GM08714 (cell line): ENCODE results near the gene FUT7.

Experiments
- H3K4me3 ChIP-seq: fragments of 200-500 bp; sonication (Bioruptor generic); 2 replicates; pipeline ENCODE4 v1.5.1; 2014; ENCODE audit warnings: mild to moderate bottlenecking, low read length, inconsistent platforms
- ZNF274 ChIP-seq: IDR thresholded peaks from 2 replicates; pipeline ENCODE4 v1.6.1; 2012; ENCODE audit warnings: mild to moderate bottlenecking, low read depth, low read length

Gene FUT7

DNA sequence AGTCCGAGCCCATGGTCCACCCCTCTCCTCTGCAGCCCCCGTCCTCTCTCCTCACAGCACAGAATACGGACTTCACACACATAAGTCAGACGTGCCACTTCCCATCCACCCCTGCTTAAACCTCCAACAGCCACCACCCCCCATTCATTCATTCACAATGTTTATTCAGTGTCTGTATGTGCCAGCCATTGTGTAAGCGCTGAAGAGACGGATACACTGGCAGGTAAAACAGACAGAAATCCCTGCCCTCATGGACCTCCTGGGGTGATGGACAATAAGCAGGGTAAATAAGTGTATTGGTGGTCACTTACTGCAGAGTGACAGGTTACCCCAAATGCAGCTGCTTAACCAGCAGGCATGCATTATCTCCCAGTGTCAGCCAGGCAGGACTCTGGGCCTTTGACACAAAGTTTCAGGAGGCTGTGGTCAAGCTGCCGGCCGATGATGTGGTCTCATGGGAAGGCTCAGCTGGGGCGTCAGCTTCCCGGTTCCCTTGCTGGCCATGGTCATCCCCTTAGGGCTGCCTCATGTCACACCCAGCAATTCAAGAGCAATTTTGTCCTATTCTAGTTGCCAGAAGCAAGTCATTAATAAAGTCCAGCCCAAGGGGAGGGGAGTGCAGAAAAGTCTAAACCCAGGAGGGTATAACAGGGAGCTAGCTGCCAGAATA is 41.5 kb downstream of the FUT7 start:
- TF ChIP-seq ZNF274: no peak
- H3K4me3 ChIP-seq: no peak overlapping the region

- TF ChIP-seq ZNF274: no peak
- no peak overlapping the region for H3K4me3 ChIP-seq
Observed at GRCh38 chr9:136988872-136989271, 43.0 kb downstream of the FUT7 start.

DNA sequence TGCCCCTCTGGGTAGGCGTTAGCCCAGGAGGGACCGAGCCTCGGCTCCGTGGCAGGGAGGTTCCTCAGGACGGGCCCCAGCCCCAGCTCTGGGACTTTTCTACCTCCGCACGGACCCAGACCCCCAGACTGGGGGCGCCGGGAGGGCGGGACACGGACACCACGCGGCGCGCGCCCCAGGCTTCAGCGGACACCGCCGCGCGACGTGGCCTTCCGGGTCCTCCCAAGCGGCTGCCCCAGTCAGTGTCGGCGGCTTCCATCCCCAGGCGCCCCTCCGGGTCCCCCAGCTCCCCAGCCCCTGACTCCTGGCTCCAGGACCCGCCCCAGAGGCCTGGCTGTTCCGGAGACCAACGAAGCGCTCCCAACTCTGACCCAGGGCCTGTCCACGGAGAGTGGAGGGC is 46.0 kb downstream of the FUT7 start:
- H3K4me3 ChIP-seq: no peak overlapping the region
- no peak for TF ChIP-seq ZNF274

DNA sequence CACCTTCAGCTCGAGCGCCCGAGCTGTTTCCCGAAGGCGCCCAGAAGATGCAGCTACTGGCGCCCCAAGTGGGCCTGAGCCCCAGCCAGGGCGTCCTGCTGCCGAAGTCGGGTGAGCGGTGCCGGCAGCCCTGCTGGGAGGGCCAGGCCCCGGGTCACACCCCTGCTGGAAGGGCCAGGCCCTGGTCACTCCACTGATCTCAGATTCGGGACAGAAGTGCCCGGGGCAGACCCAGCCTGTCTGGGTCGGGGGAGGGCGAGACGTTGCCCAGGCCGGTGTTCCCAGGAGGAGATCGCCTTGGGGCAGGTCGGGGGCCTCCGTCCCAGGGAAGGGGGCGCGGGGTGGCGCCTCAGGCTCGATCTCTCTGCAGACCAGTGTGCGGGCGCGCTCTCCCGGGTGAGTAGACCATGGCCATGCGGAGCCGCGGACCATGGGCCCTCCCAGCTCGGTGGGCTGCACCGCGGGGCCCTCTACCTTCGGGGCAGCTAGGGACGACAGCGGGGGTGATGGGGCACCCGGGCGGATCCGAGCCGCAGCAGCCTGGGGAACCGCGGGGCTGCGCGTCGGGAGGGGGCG is 46.8 kb downstream of the FUT7 start:
- H3K4me3 ChIP-seq: no peak overlapping the region
- no peak for TF ChIP-seq ZNF274

- TF ChIP-seq ZNF274: no peak
- H3K4me3 ChIP-seq: no peak overlapping the region
Observed at GRCh38 chr9:136984464-136985026, 47.3 kb downstream of the FUT7 start.

GRCh38 chr9:136983656-136984314 is 48.1 kb downstream of the FUT7 start:
- H3K4me3 ChIP-seq: no peak overlapping the region
- no peak for TF ChIP-seq ZNF274

GRCh38 chr9:136983167-136983566 is 48.7 kb downstream of the FUT7 start:
- H3K4me3 ChIP-seq: no peak overlapping the region
- TF ChIP-seq ZNF274: no peak

DNA sequence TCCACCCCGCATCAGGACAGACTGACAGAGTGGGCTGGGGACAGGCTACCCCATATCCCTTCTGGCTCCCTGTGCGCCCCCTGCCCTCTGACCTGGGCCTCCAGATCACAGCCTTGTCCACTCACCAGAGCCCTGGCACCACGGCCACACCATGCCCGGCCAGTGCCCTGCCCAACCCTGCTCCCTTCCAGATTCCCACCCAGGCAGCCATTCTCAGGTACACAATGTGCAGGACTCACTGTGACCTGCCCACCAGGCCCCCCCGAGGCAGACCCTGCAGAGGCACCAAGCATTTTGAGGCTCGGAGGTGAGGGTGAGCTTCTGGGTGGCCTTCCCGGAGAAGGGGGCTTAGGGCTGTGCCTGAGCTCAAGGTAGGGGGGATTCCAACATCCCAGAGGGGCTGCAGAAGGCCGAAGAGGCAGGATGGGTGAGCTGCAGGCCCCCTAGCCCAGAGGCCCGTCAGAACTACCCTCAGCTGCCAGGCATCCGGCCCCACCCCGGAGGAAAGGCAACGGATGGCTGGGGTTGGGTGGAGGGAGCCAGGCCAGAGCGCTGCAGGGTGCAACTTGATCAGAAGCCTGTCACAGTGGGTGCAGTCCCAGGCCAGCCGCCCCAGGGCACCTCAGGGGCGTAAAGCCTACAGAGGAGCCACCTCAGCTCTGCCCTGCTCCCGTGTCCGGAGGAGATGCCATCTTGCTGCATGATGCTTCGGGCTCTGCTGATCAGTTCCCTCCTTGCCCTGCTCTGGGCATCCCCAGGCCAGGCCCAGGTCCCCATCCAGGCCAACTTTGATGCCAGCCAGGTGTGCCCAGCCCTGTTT is 49.4 kb downstream of the FUT7 start, which contains the start of gene LCNL1:
Gene LCNL1 (plus strand): TSS at position 762 of the 820 bp plus-strand sequence. CDS start 594 bp downstream, outside the sequence.
- TF ChIP-seq ZNF274: no peak
- no peak within 1 kb of the TSS for H3K4me3 ChIP-seq

DNA sequence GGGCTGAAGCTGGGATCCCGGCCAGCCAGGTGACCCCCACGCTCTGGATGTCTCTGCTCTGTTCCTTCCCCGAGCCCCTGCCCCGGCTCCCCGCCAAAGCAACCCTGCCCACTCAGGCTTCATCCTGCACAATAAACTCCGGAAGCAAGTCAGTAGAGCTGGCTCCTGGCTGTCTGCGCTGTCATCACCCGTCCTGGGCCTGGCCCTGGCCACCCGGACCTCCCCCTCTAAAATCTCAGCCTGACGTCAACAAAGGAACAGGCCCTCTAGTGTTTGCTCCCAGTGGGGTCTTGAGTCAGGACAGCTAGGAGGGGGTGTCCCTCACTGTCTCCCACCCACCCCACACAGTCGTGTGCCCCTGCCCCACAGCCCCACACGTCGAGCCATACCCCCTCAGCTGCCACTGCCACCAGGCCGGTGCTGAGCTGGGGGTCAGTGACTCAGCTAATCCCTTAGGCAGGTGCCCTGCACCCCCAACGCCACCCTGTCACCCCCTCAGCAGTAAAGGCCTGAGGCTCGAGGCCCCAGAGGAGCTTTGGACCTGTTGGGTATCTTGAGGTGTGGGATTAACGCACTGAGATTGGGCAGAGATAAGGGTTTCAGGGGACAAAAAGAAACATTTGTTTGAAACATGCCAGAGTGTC is 50.2 kb downstream of the FUT7 start:
- no peak for TF ChIP-seq ZNF274

GRCh38 chr9:136980669-136981478 is 51.0 kb downstream of the FUT7 start:
- no peak for TF ChIP-seq ZNF274
- H3K4me3 ChIP-seq: no peak overlapping the region

More for the DNA sequence above, 50.2 kb downstream of the FUT7 start:
- H3K4me3 ChIP-seq: no peak overlapping the region
